ENCODE measurements around the gene AKR7A3.

The AKR7A3 gene

GRCh38 chr1:19240673-19241538 lies 47.7 kb downstream of the AKR7A3 start:
- Histone ChIP-seq H3K27me3 (replicated peaks; ENCODE audit: control insufficient read depth, insufficient read depth, low read length) (no peaks in the 10 kb centered on the region), H3K4me1 (ENCODE audit: control insufficient read depth, insufficient read depth, low read length) (peaks cover 10% of the 10 kb centered on the region), H3K9ac (ENCODE audit: low read length) (peak overlapping the region; percentile 77), H3K36me3 (ENCODE audit: control insufficient read depth, insufficient read depth, low read length, severe bottlenecking) (peaks cover 82% of the 10 kb centered on the region), H3K9me3 (ENCODE audit: control insufficient read depth, low read length) (no peaks in the 10 kb centered on the region), H3K4me3 (ENCODE audit: low read length) (no peak overlapping the region)
- DNase-seq (ENCODE audit: low read depth) = peak; percentile 93

GRCh38 chr1:19239876-19240275 lies 48.7 kb downstream of the AKR7A3 start:
- H3K36me3 ChIP-seq (ENCODE audit: control insufficient read depth, insufficient read depth, low read length, severe bottlenecking) = peaks cover 87% of the 10 kb centered on the region

GRCh38 chr1:19234224-19234623 lies 54.3 kb downstream of the AKR7A3 start:
- Histone ChIP-seq H3K9me3 (ENCODE audit: control insufficient read depth, low read length) (no peaks in the 10 kb centered on the region), H3K27me3 (replicated peaks; ENCODE audit: control insufficient read depth, insufficient read depth, low read length) (no peaks in the 10 kb centered on the region), H3K4me1 (ENCODE audit: control insufficient read depth, insufficient read depth, low read length) (peaks cover 10% of the 10 kb centered on the region), H3K9ac (ENCODE audit: low read length) (no peak overlapping the region), H3K36me3 (ENCODE audit: control insufficient read depth, insufficient read depth, low read length, severe bottlenecking) (peaks cover 89% of the 10 kb centered on the region), H3K4me3 (ENCODE audit: low read length) (no peak overlapping the region)
- no peak for DNase-seq (ENCODE audit: low read depth)

More at GRCh38 chr1:19239876-19240275, 48.7 kb downstream of the AKR7A3 start:
- peaks cover 10% of the 10 kb centered on the region for H3K4me1 ChIP-seq (ENCODE audit: control insufficient read depth, insufficient read depth, low read length)
- DNase-seq (ENCODE audit: low read depth) = no peak
- no peak overlapping the region for H3K9ac ChIP-seq (ENCODE audit: low read length)
- no peaks in the 10 kb centered on the region for H3K27me3 ChIP-seq (replicated peaks; ENCODE audit: control insufficient read depth, insufficient read depth, low read length)
- H3K4me3 ChIP-seq (ENCODE audit: low read length) = no peak overlapping the region
- H3K9me3 ChIP-seq (ENCODE audit: control insufficient read depth, low read length) = no peaks in the 10 kb centered on the region
